TTC549 (cell line): ENCODE data around the gene NUP153.
"Not testable (repeated sequence)": the region's sequence is repeated elsewhere in the genome, so short reads cannot be mapped to it uniquely, and the experiment has no call there.

Experiments used
- FAIRE-seq: peaks from 2 replicates; lab custom pipeline; 2012; peaks lifted over from hg19 to GRCh38; lab: Jason Lieb, UNC

Gene NUP153

GRCh38 chr6:17706580-17707370 lies at the start of gene NUP153:
Gene NUP153 (minus strand): TSS chr6:17706925. CDS start chr6:17706387, 538 bp downstream.
- peak; percentile 83 for FAIRE-seq

- no peak for FAIRE-seq
These were observed 47.5 kb upstream of the NUP153 start for GRCh38 chr6:17754254-17754653.

- FAIRE-seq, result not testable (repeated sequence)
These were observed 38.6 kb upstream of the NUP153 start for GRCh38 chr6:17745324-17745723.

GRCh38 chr6:17744757-17745308 lies 38.1 kb upstream of the NUP153 start:
- FAIRE-seq, result not testable (repeated sequence)

- no peak for FAIRE-seq
These were observed 37.5 kb upstream of the NUP153 start for GRCh38 chr6:17744019-17744756.

GRCh38 chr6:17741507-17741906 lies 34.8 kb upstream of the NUP153 start:
- no peak for FAIRE-seq

- no peak for FAIRE-seq
These were observed 34.0 kb upstream of the NUP153 start for GRCh38 chr6:17740559-17741220.

- FAIRE-seq, result no peak
These were observed 31.1 kb upstream of the NUP153 start for GRCh38 chr6:17737704-17738252.

GRCh38 chr6:17735311-17735710 lies 28.6 kb upstream of the NUP153 start:
- not testable (repeated sequence) for FAIRE-seq

GRCh38 chr6:17730078-17730704 lies 23.5 kb upstream of the NUP153 start:
- no peak for FAIRE-seq

- FAIRE-seq, result no peak
These were observed 22.7 kb upstream of the NUP153 start for GRCh38 chr6:17729223-17730077.

- no peak for FAIRE-seq
These were observed 22.0 kb upstream of the NUP153 start for GRCh38 chr6:17728551-17729222.

- no peak for FAIRE-seq
These were observed 18.4 kb upstream of the NUP153 start for GRCh38 chr6:17725083-17725482.

GRCh38 chr6:17724341-17724740 lies 17.6 kb upstream of the NUP153 start:
- FAIRE-seq, result no peak

GRCh38 chr6:17721671-17722070 lies 14.9 kb upstream of the NUP153 start:
- FAIRE-seq, result no peak

- no peak for FAIRE-seq
These were observed 12.8 kb upstream of the NUP153 start for GRCh38 chr6:17719323-17720041.

GRCh38 chr6:17716221-17716620 lies 9.5 kb upstream of the NUP153 start:
- FAIRE-seq, result no peak

GRCh38 chr6:17714879-17715851 lies 8.4 kb upstream of the NUP153 start:
- no peak for FAIRE-seq
